GM12878 (cell line): ENCODE results near the gene INAFM1. TPM values are rescaled to one million over a fixed set of nuclear protein-coding genes. Genes with fewer than 3 reads are reported as not detected.

Source experiments
- BACH1 ChIP-seq: fragments of 450-650 bp; IDR thresholded peaks from 2 replicates; pipeline ENCODE4 v1.6.1; 2017; ENCODE audit warnings: mild to moderate bottlenecking, borderline replicate concordance
- CHD2 ChIP-seq: IDR thresholded peaks from 2 replicates; pipeline ENCODE4 v1.6.1; 2011; ENCODE audit warnings: low read depth, low read length, improper control_type of control experiment, borderline replicate concordance
- KLF5 ChIP-seq: fragments of 450-650 bp; IDR thresholded peaks from 2 replicates; pipeline ENCODE4 v1.6.1; 2014; ENCODE audit warnings: mild to moderate bottlenecking; ENCODE audit not compliant: partially characterized antibody
- MYC ChIP-seq: IDR thresholded peaks from 2 replicates; pipeline ENCODE4 v1.6.1; 2011; ENCODE audit warnings: mild to moderate bottlenecking, low read length, moderate library complexity, inconsistent platforms; ENCODE audit not compliant: insufficient read depth, insufficient replicate concordance, insufficient read length, severe bottlenecking
- NFXL1 ChIP-seq: fragments of 450-650 bp; IDR thresholded peaks from 2 replicates; pipeline ENCODE4 v1.6.1; 2017; ENCODE audit warnings: antibody characterized with exemption, mild to moderate bottlenecking, borderline replicate concordance
- POLR2AphosphoS5 ChIP-seq: IDR thresholded peaks from 2 replicates; pipeline ENCODE4 v1.6.1; 2011; ENCODE audit warnings: mild to moderate bottlenecking, low read length, inconsistent platforms
- SMAD1 ChIP-seq: fragments of 450-650 bp; IDR thresholded peaks from 2 replicates; pipeline ENCODE4 v1.6.1; 2018; ENCODE audit warnings: mild to moderate bottlenecking, low read depth; ENCODE audit not compliant: partially characterized antibody
- ZNF217 ChIP-seq: fragments of 450-650 bp; IDR thresholded peaks from 2 replicates; pipeline ENCODE4 v1.6.1; 2017; ENCODE audit warnings: antibody characterized with exemption, mild to moderate bottlenecking
- ZSCAN29 ChIP-seq: fragments of 450-650 bp; IDR thresholded peaks from 2 replicates; pipeline ENCODE4 v1.6.1; 2017; ENCODE audit warnings: mild to moderate bottlenecking, moderate library complexity
- polyA plus RNA-seq, 11 experiments: library from polyadenylated mRNA; depleted of rRNA in 4 of 11; unstranded in 6 of 11; stranded (reverse) in 5 of 11; fragments of >200 nt; fragmentation: Nextera tagmentation in 4 of 11; fragmentation: Illumina TruSeq in 1 of 11; extraction: Ambion mirVana in 4 of 11; extraction: Trizol in 1 of 11; gene quantifications; 1 replicate in 1 of 11; 2 replicates in 10 of 11; pipeline versions ENCODE4 v1.2.1 to v1.2.3, GENCODE V29; 2011 to 2016; ENCODE audit warnings: inconsistent platforms in 2 of 11, missing spikeins in 2 of 11, low read depth in 1 of 11
- total RNA-seq, 4 experiments: library from RNA; depleted of rRNA in 3 of 4; stranded (reverse); fragments of >200 nt in 3 of 4; fragmentation: Illumina TruSeq in 1 of 4; extraction: Trizol in 1 of 4; gene quantifications; 2 replicates each; pipeline versions ENCODE4 v1.2.1 to v1.2.3, GENCODE V29; 2013 to 2021
- TF ChIP-seq, protein P1 (sequence below): fragments of 450-650 bp; formaldehyde crosslinking; IDR thresholded peaks from 2 replicates; pipeline ENCODE4 v1.4.0; 2022; ENCODE audit warnings: mild to moderate bottlenecking, moderate library complexity
- TF ChIP-seq, protein P2 (sequence below): fragments of 450-650 bp; IDR thresholded peaks from 2 replicates; pipeline ENCODE4 v1.6.1; 2017; ENCODE audit warnings: low read depth, mild to moderate bottlenecking, moderate library complexity
- TF ChIP-seq, protein P3 (sequence below): IDR thresholded peaks from 2 replicates; pipeline ENCODE4 v1.6.1; 2012; ENCODE audit warnings: low read depth, low read length, improper control_type of control experiment

The INAFM1 gene
- total and polyA plus RNA-seq, 10 of the 15 experiments (the other 5 are each of a cell fraction or from before 2014, with no cell fraction given) = 0.57 to 6.8 (median 1.1) TPM; not detected in 1

DNA sequence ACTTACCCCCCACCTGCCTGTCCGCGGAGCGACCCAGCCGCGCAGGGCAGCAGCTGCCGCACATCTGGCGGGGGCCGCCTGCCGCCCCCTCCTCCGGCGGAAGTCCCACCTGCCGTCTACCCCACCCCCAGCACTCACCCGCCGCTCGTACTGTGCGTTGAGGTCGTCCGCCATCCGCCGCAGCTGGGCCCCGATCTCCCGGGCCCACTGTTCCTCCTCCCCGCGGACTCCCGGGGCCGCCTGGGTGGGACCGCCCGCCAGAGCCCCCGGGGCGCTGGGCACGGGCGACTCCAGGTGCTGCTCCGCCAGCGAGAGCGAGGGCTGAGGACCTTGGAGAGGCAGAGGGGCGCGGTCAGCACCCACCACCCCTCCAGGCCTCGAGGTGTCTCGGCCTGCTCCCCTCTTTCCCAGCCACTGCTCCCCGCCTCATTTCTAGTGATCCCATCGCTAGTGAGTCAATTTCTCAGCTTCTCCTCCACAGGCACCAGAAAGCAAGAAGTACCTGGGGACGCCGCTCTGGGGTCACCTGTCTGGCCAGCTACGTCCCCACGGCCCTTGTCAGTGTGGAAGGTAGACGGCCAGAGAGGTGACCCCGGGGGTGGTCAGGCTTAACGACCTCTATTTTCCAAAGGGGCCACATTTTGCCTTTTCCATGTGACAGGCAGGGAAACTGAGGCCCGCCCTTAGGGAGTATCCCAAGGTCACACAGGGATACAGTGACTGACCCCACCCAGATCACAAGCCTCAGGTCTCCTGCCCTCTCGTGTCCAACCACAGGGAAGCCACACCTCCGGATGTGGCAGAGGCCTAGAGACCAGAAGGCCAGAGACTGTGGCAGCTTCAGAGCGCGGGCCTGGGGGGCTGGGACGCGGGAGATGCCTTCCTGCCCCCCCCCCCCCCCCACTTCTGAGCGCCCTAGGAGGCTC lies 48.0 kb upstream of the INAFM1 start (continued):
- TF ChIP-seq, protein P1, sequence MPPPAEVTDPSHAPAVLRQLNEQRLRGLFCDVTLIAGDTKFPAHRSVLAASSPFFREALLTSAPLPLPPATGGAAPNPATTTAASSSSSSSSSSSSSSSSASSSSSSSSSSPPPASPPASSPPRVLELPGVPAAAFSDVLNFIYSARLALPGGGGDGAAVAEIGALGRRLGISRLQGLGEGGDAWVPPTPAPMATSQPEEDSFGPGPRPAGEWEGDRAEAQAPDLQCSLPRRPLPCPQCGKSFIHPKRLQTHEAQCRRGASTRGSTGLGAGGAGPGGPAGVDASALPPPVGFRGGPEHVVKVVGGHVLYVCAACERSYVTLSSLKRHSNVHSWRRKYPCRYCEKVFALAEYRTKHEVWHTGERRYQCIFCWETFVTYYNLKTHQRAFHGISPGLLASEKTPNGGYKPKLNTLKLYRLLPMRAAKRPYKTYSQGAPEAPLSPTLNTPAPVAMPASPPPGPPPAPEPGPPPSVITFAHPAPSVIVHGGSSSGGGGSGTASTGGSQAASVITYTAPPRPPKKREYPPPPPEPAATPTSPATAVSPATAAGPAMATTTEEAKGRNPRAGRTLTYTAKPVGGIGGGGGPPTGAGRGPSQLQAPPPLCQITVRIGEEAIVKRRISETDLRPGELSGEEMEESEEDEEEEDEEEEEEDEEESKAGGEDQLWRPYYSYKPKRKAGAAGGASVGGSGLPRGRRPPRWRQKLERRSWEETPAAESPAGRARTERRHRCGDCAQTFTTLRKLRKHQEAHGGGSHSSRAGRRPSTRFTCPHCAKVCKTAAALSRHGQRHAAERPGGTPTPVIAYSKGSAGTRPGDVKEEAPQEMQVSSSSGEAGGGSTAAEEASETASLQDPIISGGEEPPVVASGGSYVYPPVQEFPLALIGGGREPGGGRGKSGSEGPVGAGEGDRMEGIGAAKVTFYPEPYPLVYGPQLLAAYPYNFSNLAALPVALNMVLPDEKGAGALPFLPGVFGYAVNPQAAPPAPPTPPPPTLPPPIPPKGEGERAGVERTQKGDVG (CRISPR knock-in tag) = no peak
- TF ChIP-seq POLR2AphosphoS5 (peak; percentile 58), NFXL1 (no peak), ZSCAN29 (no peak), MYC (no peak), BACH1 (peak; percentile 73), ZNF217 (no peak), SMAD1 (peak; percentile 68), KLF5 (no peak), CHD2 (0 out of 2 replicates have a peak, but pooled peaks have one; percentile 50)
- TF ChIP-seq, protein P2, sequence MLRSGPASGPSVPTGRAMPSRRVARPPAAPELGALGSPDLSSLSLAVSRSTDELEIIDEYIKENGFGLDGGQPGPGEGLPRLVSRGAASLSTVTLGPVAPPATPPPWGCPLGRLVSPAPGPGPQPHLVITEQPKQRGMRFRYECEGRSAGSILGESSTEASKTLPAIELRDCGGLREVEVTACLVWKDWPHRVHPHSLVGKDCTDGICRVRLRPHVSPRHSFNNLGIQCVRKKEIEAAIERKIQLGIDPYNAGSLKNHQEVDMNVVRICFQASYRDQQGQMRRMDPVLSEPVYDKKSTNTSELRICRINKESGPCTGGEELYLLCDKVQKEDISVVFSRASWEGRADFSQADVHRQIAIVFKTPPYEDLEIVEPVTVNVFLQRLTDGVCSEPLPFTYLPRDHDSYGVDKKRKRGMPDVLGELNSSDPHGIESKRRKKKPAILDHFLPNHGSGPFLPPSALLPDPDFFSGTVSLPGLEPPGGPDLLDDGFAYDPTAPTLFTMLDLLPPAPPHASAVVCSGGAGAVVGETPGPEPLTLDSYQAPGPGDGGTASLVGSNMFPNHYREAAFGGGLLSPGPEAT = peak; percentile 6
- TF ChIP-seq, protein P3, sequence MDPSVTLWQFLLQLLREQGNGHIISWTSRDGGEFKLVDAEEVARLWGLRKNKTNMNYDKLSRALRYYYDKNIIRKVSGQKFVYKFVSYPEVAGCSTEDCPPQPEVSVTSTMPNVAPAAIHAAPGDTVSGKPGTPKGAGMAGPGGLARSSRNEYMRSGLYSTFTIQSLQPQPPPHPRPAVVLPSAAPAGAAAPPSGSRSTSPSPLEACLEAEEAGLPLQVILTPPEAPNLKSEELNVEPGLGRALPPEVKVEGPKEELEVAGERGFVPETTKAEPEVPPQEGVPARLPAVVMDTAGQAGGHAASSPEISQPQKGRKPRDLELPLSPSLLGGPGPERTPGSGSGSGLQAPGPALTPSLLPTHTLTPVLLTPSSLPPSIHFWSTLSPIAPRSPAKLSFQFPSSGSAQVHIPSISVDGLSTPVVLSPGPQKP = peak; percentile 29; the same call in 1 of the 2 replicates
